Renal cortex interstitium (tissue), 15 donors: Measurements from ENCODE around the gene ZNF763. TPM values are rescaled to one million over a fixed set of nuclear protein-coding genes. Genes with fewer than 3 reads are reported as not detected.
"Not testable (repeated sequence)": the region's sequence is repeated elsewhere in the genome, so short reads cannot be mapped to it uniquely, and the experiment has no call there.

Source experiments
- DNase-seq, 11 donors: peaks; one replicate each; pipeline ENCODE4 v3.0.0-alpha.2; 2013; ENCODE audit warnings: low read depth in 9 of 11, low spot score in 4 of 11; ENCODE audit errors: extremely low read depth in 1 of 11
- long read RNA-seq, 16 experiments: transcript quantifications; one replicate each; lab custom pipeline, GENCODE V29; 2026
- polyA plus RNA-seq, 3 donors: library from polyadenylated mRNA; unstranded; fragments of 120-200 nt; gene quantifications; one replicate each; pipeline ENCODE4 v1.2.1, GENCODE V29; 2013; ENCODE audit not compliant: insufficient read length in 3 of 3

The ZNF763 gene
- 10 to 100 TPM in 1 of 3 donors, 1 to 10 TPM in 2; 6.6 to 11.7 (median 9.1) TPM for polyA plus RNA-seq
- long read RNA-seq, donor 1, partial matches to known transcripts: 0 of 2 reads
- long read RNA-seq, donor 1, other reads (novel, unspliced or antisense): 0 of 2 reads
- long read RNA-seq, donor 2: 0 reads
- long read RNA-seq, donor 3, partial matches to known transcripts: 0 of 1 reads
- long read RNA-seq, donor 3, other reads (novel, unspliced or antisense): 0 of 1 reads
- long read RNA-seq, donor 4, partial matches to known transcripts: 0 of 1 reads
- long read RNA-seq, donor 4, other reads (novel, unspliced or antisense): 0 of 1 reads
- long read RNA-seq, donor 5: 0 reads
- long read RNA-seq, donor 6, partial matches to known transcripts: 0 of 4 reads
- long read RNA-seq, donor 6, other reads (novel, unspliced or antisense): 0 of 4 reads
- long read RNA-seq, donor 7, partial matches to known transcripts: 0 of 1 reads
- long read RNA-seq, donor 7, other reads (novel, unspliced or antisense): 0 of 1 reads
- long read RNA-seq, donor 8: 0 reads
- long read RNA-seq, donor 9, partial matches to known transcripts: 0 of 2 reads
- long read RNA-seq, donor 9, other reads (novel, unspliced or antisense): 0 of 2 reads
- long read RNA-seq, donor 10: 0 reads
- long read RNA-seq, donor 11, partial matches to known transcripts: 0 of 3 reads
- long read RNA-seq, donor 11, other reads (novel, unspliced or antisense): 0 of 3 reads
- long read RNA-seq, donor 12: 0 reads
- long read RNA-seq, donor 13: 0 reads
- long read RNA-seq, donor 14: 0 reads
- long read RNA-seq, donor 15, partial matches to known transcripts: 0 of 1 reads
- long read RNA-seq, donor 15, other reads (novel, unspliced or antisense): 0 of 1 reads
- long read RNA-seq, donor 16, partial matches to known transcripts: 0 of 3 reads
- long read RNA-seq, donor 16, other reads (novel, unspliced or antisense): 0 of 3 reads

DNA sequence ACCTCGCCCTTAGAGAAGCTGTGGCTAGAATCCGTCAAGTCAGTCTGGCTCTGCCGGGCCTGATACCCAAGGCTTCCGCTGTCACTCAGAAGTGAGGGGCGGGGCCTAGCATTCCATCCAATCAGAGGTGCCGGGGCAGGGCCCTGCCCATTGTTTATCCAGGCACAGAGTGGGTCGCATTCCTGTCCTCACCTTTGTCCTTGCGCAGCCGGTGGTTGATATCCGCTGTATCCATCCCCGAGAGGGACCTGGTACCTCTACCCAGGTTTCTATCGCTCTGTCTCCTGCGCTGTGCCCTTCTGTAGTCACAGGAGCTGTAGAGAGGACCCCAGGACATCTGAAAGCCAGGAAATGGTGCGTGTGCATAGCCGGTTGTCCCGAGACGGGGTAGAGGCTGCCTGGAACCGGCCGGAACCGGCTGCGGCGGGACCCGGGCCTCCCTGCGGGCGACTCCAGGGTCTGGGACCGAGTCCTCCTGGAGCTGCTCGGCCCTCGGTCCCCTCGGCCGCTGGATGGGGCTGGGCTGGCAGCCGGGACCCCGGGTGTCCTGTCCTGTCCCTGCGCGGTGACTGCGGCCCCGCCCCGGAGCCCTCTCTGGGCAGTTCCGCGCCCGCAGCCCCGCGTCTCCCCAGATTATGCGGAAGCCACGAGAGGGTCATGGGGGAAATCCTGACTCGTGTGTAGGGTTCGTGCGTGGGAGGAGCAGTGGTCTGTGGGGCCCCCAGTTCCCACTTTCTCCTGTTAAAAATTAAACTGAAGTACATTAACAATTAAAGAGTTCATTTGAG is at the start of gene ZNF763:
TSS of gene ZNF763 (plus strand) at position 183 of the 788 bp plus-strand sequence. CDS start at position 352, 169 bp downstream.
- DNase-seq: peak; percentile 72 to 93 (median 90)

DNA sequence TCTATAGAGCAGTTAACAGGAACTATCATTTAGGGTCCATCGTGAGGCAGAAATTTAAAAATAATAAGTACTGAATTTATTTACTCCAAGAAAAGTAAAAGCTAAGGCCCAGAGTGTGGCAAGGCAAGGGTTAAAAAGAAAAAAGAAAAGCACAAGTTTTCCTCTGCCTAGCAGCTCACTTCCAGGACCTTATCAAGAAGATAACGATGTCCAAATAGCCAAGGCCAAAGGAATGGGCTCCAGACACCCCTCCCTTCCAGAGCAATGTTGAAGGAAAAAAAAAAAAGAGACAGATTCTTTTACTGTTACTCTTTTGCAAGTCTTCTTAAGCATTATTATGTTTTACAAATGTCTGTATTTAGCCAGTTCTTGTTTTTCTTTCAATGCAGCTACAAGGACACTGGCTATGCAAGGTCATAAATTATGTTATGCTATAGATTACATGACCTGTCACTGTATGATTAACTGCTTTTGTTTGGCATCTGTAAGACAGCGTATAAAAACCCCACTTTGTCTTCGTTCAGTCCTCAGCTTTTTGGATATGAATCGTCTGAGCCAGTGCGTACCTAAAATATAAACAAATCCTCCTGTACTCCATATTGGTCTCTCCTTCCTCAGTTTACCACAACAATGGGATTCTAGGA is 42.9 kb upstream of the ZNF763 start:
- DNase-seq: no peak

DNA sequence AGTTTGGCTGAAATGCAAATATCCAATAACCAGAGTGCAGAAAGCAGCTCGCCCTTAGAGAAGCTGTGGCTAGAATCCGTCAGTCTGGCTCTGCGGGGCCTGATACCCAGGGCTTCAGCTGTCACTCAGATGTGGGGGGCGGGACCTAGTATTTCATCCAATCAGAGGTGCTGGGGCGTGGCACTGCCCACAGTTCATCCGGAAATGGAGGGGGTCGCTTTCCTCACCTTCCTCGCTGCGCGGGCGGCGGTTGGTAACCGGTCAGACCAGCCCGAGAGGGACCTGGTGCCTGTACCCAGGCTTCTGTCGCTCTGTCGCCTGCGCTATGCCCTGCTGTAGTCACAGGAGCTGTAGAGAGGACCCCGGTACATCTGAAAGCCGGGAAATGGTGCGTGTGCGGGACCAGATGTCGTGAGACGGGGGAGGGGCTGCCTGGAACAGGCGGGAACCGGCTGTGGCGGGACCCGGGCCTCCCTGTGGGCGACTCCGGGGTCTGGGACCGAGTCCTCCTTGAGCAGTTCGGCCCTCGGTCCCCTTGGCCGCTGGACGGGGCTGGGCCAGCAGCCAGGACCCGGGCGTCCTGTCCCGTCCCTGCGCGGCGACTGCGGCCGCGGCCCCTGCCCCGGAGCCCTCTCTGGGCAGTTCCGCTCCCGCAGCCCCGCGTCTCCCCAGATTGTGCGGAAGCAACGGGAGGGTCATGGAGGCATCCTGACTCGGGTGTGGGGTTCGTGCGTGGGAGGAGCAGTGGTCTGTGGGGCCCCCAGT is 39.8 kb upstream of the ZNF763 start, which contains the start of gene ZNF700:
TSS of gene ZNF700 (plus strand) at position 222 of the 765 bp plus-strand sequence. CDS start at position 326, 104 bp downstream.
- DNase-seq: peak; percentile 81 to 94 (median 92)

DNA sequence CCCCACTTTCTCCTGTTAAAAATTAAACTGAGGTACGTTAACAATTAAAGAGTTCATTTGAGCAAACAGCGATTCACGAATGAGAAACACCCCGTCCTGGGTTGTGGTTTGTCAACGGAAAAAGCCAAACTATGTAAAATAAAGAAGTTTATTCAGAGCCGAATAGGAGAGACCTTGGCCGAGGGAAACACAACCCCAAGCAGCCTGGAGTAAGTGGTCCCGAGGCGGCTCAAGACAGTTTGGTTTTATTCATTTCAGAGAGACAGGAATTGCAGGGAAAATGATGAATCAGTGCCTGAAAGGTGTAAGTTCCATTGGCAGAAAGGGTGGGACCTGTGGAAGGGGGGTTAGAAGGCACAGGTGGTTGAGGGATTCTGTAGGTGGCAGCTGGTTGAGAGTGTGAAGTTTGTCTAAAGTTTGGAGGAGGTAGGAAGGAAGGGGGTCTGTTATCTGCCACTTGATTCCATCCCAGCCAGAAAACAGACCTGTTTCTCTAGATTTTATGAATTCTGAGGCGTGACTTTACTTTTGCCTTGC is 39.1 kb upstream of the ZNF763 start:
- DNase-seq: not testable (repeated sequence)

DNA sequence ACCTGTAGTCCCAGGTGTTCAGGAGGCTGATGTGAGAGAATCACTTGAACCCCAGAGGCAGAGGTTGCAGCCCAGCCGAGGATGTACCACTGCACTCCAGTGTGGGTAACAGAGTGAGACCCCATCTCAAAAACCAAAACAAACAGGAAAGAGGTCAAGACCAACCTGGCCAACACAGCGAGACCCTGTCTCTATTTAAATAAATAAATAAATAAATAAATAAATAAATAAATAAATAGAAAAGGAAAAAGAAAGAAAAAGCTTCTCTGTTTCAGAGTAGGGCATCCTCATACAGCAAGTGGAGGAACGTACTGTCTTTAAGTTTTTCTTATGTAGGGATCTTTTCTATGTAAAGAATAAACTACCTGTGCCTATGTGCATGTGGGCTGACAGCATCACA is 37.6 kb upstream of the ZNF763 start:
- no peak for DNase-seq

DNA sequence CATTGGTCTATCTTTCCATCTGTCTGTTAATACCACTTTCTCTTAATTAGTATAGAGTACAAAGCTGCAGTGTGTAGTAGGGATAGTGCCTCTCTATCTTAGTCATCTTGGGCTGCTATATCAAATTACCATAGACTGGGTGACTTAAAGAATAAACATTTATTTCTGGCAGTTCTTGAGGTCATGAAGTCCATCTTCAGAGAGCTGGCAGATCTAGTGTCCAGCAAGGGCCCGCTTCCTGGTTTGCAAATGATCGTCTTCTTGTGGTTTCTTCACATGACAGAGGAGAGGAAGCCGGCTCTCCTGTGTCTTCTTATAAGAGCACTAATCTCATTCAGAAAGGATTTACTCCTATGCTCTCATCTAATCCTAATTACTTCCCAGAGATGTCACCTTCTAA is 33.8 kb upstream of the ZNF763 start:
- DNase-seq: no peak

DNA sequence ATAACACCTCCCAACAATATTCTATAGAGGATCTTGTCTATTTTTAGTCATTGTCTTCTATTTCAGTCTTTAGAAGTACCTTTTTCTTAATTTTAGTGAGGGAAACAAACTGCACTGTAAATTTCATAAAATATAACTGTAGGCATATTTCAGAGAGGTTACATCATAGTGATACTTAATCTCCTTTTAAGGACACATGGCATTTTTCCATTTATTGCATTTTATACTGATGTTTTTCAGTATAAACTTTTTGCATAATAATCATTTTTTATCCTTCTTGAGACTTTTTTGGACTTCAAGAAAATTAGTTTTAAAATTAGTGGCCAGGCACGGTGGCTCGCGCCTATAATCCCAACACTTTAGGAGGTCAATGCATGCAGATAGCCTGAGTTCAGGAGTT is 33.3 kb upstream of the ZNF763 start:
- DNase-seq: no peak

DNA sequence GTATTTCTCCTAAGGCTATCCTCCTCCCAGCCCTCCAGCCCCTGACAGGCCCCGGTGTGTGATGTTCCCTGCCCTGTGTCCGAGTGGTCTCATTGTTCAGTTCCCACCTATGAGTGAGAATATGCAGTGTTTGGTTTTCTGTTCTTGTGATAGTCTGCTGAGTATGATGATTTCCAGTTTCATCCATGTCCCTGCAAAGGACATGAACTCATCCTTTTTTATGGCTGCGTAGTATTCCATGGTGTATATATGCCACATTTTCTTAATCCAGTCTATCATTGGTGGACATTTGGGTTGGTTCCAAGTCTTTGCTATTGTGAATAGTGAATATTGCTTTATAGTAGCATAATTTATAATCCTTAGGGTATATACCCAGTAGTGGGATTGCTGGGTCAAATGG is 29.0 kb upstream of the ZNF763 start:
- DNase-seq: not testable (repeated sequence)

DNA sequence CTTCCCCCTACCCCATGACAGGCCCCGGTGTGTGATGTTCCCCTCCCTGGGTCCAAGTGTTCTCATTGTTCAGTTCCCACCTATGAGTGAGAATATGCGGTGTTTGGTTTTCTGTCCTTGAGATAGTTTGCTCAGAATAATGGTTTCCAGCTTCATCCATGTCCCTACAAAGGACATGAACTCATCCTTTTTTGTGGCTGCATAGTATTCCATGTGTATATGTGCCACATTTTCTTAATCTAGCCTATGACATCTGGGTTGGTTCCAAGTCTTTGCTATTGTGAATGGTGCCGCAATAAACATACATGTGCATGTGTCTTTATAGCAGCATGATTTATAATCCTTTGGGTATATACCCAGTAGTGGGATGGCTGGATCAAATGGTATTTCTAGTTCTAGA is 26.5 kb upstream of the ZNF763 start:
- not testable (repeated sequence) for DNase-seq

DNA sequence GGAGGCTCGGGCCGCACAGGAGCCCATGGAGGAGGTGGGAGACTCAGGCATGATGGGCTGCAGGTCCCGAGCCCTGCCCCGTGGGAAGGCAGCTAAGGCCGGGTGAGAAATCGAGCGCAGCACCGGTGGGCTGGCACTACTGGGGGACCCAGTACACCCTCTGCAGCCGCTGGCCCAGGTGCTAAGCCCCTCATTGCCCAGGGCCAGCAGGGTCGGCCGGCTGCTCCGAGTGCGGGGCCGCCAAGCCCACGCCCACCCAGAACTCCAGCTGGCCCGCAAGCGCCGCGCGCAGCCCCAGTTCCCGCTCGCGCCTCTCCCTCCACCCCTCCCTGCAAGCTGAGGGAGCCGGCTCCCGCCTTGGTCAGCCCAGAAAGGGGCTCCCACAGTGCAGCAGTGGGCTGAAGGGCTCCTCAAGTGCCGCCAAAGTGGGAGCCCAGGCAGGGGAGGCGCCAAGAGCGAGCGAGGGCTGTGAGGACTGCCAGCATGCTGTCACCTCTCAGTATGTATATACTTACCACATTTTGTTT is 23.4 kb upstream of the ZNF763 start:
- not testable (repeated sequence) for DNase-seq

DNA sequence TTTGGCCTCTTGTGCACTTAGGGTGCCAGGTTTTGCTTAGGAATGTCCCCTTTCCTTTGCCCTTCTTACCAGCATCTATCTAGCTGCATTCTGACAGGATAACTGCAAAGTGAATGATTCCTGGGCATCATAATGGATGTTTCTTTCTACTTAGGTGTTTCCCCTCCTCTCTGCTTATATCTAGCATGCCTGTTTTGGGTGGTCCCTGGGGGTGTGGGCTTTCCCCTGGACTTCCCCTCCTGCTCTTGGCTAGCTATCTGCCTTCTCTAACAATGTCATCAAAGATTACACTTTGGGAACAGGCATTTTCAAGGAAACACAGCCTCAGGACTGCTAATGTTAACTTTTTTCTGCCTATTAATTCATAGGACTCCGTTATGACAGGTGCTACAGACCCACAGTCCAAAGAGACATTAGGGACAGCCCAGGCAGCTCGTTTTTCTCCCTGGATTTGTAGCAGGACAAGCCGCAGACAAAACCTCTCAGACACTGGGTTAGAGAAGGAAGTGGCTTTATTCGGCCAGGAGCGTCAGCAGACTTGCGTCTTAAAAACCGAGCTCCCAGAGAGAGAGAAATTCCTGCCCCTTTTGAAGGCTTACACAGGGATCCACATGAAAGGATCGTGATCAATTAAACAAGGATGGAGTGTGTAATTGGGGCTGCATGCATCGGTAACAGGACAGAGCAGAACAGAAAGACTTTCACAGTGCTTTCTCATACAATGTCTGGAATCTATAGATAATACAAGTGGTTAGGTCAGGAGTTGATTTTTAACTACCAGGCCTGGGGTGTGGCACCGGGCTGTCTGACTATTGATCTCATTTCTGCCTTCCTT is 22.6 kb upstream of the ZNF763 start:
- no peak for DNase-seq

DNA sequence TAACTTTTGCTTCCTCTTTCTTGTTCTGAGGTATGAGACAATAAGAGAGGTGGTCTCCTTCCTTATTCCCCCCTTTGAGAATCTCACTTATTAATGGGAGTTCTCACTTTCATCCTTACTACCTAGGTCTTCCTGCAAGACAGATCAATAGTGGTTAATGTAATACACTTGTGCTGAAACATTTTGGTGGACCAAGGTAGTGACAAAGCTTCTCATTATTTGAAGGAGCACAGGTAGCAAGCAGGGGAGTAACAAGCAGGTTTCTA is 22.1 kb upstream of the ZNF763 start:
- DNase-seq: no peak

DNA sequence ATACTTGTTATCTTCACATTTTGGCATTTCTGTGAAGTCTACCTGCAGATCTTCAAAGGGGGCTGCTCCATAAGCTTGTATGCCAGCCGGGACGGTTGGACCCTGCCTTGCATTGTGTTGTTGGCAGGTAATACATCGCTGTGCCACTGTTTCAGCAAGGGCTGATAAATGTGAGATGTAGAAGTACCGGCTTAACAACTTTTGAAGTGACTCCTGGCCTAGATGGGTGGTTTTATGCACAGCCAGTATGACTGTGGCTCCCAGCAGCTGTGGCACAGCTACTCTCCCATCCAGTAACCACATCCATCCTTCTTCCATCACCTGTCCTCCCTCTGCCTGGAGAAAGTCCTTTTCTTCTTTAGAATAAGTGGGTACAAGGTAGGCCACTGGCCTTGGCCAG is 20.2 kb upstream of the ZNF763 start:
- no peak for DNase-seq

DNA sequence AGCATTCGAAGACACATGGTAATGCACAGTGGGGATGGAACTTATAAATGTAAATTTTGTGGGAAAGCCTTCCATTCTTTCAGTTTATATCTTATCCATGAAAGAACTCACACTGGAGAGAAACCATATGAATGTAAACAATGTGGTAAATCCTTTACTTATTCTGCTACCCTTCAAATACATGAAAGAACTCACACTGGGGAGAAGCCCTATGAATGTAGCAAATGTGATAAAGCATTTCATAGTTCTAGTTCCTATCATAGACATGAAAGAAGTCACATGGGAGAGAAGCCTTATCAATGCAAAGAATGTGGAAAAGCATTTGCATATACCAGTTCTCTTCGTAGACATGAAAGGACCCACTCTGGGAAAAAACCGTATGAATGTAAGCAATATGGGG is 16.2 kb upstream of the ZNF763 start:
- DNase-seq: no peak

DNA sequence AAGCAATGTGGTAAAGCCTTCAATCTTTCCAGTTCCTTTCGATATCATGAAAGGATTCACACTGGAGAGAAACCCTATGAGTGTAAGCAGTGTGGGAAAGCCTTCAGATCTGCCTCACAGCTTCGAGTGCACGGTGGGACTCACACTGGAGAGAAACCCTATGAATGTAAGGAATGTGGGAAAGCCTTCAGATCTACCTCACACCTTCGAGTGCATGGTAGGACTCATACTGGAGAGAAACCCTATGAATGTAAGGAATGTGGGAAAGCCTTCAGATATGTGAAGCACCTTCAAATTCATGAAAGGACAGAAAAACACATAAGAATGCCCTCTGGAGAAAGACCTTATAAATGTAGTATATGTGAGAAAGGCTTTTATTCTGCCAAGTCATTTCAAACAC is 15.6 kb upstream of the ZNF763 start:
- DNase-seq: no peak

DNA sequence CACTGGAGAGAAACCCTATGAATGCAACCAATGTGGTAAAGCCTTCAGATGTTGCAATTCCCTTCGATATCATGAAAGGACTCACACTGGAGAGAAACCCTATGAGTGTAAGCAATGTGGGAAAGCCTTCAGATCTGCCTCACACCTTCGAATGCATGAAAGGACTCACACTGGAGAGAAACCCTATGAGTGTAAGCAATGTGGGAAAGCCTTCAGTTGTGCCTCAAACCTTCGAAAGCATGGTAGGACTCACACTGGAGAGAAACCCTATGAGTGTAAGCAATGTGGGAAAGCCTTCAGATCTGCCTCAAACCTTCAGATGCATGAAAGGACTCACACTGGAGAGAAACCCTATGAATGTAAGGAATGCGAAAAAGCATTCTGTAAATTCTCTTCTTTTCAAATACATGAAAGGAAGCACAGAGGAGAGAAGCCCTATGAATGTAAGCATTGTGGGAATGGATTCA is 15.2 kb upstream of the ZNF763 start:
- not testable (repeated sequence) for DNase-seq

DNA sequence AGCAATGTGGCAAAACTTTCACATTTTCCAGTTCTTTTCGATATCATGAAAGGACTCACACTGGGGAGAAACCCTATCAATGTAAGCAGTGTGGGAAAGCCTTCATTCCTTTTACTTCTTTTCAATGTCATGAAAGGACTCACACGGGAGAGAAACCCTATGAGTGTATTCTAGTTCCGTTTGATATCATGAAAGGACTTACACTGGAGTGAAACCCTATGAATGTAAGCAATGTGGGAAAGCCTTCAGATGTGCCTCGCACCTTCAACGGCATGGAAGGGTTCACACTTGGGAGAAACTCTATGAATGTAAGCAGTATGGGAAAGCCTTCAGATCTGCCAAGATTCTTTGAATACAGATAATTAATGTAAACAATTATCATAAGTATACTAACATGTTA is 14.5 kb upstream of the ZNF763 start:
- no peak for DNase-seq
